Activated B cell treated with CpG ODN at 0.5 μM for 24 hours (primary cell): ENCODE measurements around the gene LHX2. TPM values are rescaled to one million over a fixed set of nuclear protein-coding genes. Genes with fewer than 3 reads are reported as not detected.

Experiments
- ATAC-seq: fragments of 200-7000 bp; cut with Tn5 transposase; one replicate; pipeline ENCODE4 v1.10.0; 2021; ENCODE audit warnings: low read depth, mild to moderate bottlenecking, moderate library complexity
- CTCF ChIA-PET: fragments of 350-600 bp; sonication (Branson Sonifier 250); formaldehyde crosslinking; loops from one replicate; lab custom pipeline; 2021; ENCODE audit warnings: antibody characterized with exemption; lab: Charles Lee
- POLR2A ChIA-PET: fragments of 350-600 bp; sonication (Branson Sonifier 250); formaldehyde crosslinking; loops from one replicate; lab custom pipeline; 2021; ENCODE audit warnings: antibody characterized with exemption; lab: Charles Lee
- DNase-seq: peaks from one replicate; pipeline ENCODE4 v3.0.0; 2022
- H3K27ac Mint-ChIP-seq: one replicate; pipeline ENCODE4 v1.8.0; 2020; ENCODE audit warnings: mixed read lengths
- H3K27me3 Mint-ChIP-seq: one replicate; pipeline ENCODE4 v1.8.0; 2021; ENCODE audit warnings: mixed read lengths
- H3K36me3 Mint-ChIP-seq: one replicate; pipeline ENCODE4 v1.8.0; 2021; ENCODE audit warnings: low read depth, mixed read lengths
- H3K4me1 Mint-ChIP-seq: one replicate; pipeline ENCODE4 v1.8.0; 2021; ENCODE audit warnings: mixed read lengths
- H3K4me3 Mint-ChIP-seq: one replicate; pipeline ENCODE4 v1.8.0; 2020; ENCODE audit warnings: mild to moderate bottlenecking, mixed read lengths
- H3K9me3 Mint-ChIP-seq: one replicate; pipeline ENCODE4 v1.8.0; 2020; ENCODE audit warnings: mixed read lengths
- intact Hi-C: fragments of 100-400 bp; cut with micrococcal nuclease; formaldehyde crosslinking; loops from one replicate; pipeline ENCODE4 v1.15.1; 2024
- total RNA-seq: library from RNA; stranded (reverse); gene quantifications from 2 replicates; pipeline ENCODE4 v1.2.3, GENCODE V29; 2022
- TF ChIP-seq, protein P1 (sequence below): fragments of 200-600 bp; IDR thresholded peaks from one replicate; pipeline ENCODE4 v1.8.0; 2022; ENCODE audit warnings: antibody characterized with exemption, mild to moderate bottlenecking

LHX2 gene
- total RNA-seq, 1 donor from 2014 or later, result not detected

DNA sequence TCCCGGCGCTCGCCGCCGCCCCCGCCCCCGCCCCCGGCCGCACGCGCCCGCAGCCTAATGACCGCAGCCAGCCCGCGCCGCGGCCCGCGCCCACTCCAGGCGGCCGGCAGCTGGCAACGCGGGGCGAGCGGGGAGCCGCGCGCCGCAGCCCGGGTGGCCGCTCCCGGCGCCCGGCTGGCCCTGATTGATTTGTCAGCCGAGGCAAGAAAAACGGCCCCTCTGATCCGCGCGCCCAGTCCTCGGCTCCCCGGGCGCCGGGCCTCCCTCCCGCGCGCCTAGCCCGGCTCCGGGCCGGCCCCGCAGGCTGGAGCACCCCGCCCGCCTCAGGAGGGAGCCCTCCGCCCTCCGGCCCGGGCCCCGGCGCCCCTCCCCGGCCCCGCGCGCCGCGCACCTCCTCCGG lies 11.9 kb upstream of the LHX2 start:
- intact Hi-C loops, result loop anchor here (2.0 to 10.0 kb wide), 4 partner anchors 69 to 457 kb away; partner anchors contain the start of gene DENND1A
- no peak overlapping the region for H3K4me3 Mint-ChIP-seq

GRCh38 chr9:124000161-124000783 lies 11.3 kb upstream of the LHX2 start:
- ChIA-PET CTCF (no interaction called here), POLR2A (no interaction called here)
- Mint-ChIP-seq H3K27me3 (peaks cover 68% of the 10 kb centered on the region), H3K27ac (no peak overlapping the region), H3K4me3 (peak overlapping the region; percentile 60), H3K9me3 (no peaks in the 10 kb centered on the region), H3K36me3 (no peaks in the 10 kb centered on the region), H3K4me1 (peaks cover 40% of the 10 kb centered on the region)
- intact Hi-C loops, result loop anchor here (10.0 kb wide), 2 partner anchors 265 to 295 kb away; no protein-coding TSS in a partner anchor
- no peak for DNase-seq
- ATAC-seq, result no peak
- TF ChIP-seq, protein P1, sequence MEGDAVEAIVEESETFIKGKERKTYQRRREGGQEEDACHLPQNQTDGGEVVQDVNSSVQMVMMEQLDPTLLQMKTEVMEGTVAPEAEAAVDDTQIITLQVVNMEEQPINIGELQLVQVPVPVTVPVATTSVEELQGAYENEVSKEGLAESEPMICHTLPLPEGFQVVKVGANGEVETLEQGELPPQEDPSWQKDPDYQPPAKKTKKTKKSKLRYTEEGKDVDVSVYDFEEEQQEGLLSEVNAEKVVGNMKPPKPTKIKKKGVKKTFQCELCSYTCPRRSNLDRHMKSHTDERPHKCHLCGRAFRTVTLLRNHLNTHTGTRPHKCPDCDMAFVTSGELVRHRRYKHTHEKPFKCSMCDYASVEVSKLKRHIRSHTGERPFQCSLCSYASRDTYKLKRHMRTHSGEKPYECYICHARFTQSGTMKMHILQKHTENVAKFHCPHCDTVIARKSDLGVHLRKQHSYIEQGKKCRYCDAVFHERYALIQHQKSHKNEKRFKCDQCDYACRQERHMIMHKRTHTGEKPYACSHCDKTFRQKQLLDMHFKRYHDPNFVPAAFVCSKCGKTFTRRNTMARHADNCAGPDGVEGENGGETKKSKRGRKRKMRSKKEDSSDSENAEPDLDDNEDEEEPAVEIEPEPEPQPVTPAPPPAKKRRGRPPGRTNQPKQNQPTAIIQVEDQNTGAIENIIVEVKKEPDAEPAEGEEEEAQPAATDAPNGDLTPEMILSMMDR, result no peak

More for the DNA sequence above, 11.9 kb upstream of the LHX2 start:
- Mint-ChIP-seq H3K27ac (no peak overlapping the region), H3K9me3 (no peaks in the 10 kb centered on the region), H3K36me3 (no peaks in the 10 kb centered on the region), H3K4me1 (peaks cover 40% of the 10 kb centered on the region), H3K27me3 (peaks cover 65% of the 10 kb centered on the region)
- DNase-seq, result no peak
- ATAC-seq, result no peak
- CTCF ChIA-PET, result no interaction called here
- POLR2A ChIA-PET, result no interaction called here
- TF ChIP-seq, protein P1, result no peak

GRCh38 chr9:124000784-124001457 lies 10.6 kb upstream of the LHX2 start:
- Mint-ChIP-seq H3K27ac (no peak overlapping the region), H3K27me3 (peaks cover 69% of the 10 kb centered on the region), H3K4me1 (peaks cover 40% of the 10 kb centered on the region), H3K36me3 (no peaks in the 10 kb centered on the region), H3K9me3 (no peaks in the 10 kb centered on the region), H3K4me3 (peak overlapping the region; percentile 60)
- intact Hi-C loops, result loop anchor here (10.0 kb wide), 2 partner anchors 264 to 294 kb away; no protein-coding TSS in a partner anchor
- ChIA-PET CTCF (no interaction called here), POLR2A (no interaction called here)
- DNase-seq (no peak), ATAC-seq (no peak)
- TF ChIP-seq, protein P1, result no peak

DNA sequence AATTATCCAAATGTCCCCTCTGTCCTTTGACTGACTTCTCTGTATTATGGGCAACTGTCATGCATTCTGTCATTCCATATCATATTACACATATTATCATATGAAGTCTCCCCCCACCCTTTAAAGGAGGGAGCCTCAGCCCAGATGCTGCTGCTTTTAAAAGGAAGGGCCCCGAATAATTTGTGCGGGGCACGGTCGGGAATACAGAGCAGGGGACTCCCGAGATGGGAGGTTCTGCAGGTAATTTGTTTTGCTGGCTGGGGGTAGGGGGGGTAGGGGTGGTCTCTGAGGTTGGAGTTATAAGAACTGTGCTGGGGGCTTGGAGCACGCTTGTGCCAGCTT lies 10.1 kb upstream of the LHX2 start:
- intact Hi-C loops, result loop anchor here (10.0 kb wide), 2 partner anchors 263 to 293 kb away; no protein-coding TSS in a partner anchor
- ChIA-PET CTCF (no interaction called here), POLR2A (no interaction called here)
- Mint-ChIP-seq H3K4me1 (peaks cover 40% of the 10 kb centered on the region), H3K9me3 (no peaks in the 10 kb centered on the region), H3K27me3 (peaks cover 73% of the 10 kb centered on the region), H3K36me3 (no peaks in the 10 kb centered on the region), H3K4me3 (no peak overlapping the region), H3K27ac (no peak overlapping the region)
- TF ChIP-seq, protein P1, result no peak
- no peak for ATAC-seq
- DNase-seq, result no peak

GRCh38 chr9:124001866-124002525 lies 9.6 kb upstream of the LHX2 start:
- ATAC-seq (no peak), DNase-seq (no peak)
- CTCF ChIA-PET, result no interaction called here
- TF ChIP-seq, protein P1, result no peak
- no peaks in the 10 kb centered on the region for H3K9me3 Mint-ChIP-seq
- POLR2A ChIA-PET, result no interaction called here
- H3K36me3 Mint-ChIP-seq, result no peaks in the 10 kb centered on the region
- no peak overlapping the region for H3K4me3 Mint-ChIP-seq
- H3K27me3 Mint-ChIP-seq, result peaks cover 79% of the 10 kb centered on the region
- peaks cover 40% of the 10 kb centered on the region for H3K4me1 Mint-ChIP-seq
- intact Hi-C loops, result loop anchor here (10.0 kb wide), 2 partner anchors 263 to 293 kb away; no protein-coding TSS in a partner anchor
- no peak overlapping the region for H3K27ac Mint-ChIP-seq
